ENCODE measurements around the gene IL1RN. TPM values are rescaled to one million over a fixed set of nuclear protein-coding genes. Genes with fewer than 3 reads are reported as not detected.

IL1RN gene
- total RNA-seq, 1 experiment from 2014 or later: not detected

DNA sequence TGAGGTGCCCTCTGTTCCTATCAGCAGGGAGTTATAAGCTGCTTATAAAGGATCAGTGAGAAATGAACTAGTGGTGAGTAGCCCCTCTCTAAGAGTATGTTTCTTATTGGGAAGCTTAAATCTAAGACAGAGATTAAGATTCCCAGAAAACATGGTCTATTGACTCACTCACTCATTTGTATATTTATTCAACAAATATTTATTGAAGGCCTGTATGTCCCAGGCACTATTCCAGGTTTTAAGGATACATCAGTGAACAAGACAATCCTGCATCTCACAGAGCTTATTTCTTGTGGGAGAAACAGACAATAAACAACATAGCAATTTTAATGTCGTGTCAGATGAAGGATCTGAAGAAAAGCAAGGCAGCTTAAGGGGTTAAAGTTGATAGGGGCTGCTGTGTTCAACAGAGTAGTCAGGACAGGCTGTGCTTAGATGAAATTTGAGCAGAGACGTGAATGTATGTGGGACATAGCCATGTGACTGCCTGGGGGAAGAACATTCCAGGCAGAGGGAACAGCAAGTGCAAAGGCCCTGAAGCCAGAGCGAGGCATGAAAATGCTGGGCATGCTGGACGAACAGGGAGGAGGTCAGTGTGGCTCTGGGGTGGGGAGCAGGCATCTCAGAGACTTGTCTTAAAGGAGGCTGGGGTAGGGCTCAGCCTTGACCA lies 31.6 kb downstream of the IL1RN start:
- no peaks in the 10 kb centered on the region for H3K27me3 Mint-ChIP-seq (ENCODE audit: insufficient read depth, unreplicated experiment)

DNA sequence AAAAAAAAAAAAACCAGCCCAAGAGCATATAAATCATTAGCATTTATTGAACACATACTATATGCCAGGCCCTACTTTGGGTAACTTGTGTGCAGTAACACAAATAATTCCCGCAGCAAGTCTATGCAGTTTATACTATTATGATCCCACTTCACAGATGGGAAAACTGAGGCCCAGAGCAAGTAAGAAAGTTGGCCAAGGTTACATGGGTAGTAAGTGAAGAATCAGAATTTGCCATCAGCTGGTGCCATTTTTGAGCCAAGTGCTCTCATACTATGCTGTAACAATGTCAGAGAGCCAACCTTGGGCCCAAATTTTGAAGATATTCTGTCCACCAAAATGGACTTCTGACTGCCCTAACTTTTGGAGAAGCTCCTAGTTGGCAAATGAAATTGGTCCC lies 32.9 kb downstream of the IL1RN start:
- BruUV-seq (replicated peaks): no TSS peak
- POLR2A ChIA-PET: no interaction called here

More for the DNA sequence above, 31.6 kb downstream of the IL1RN start:
- CTCF ChIA-PET: interaction anchor here (4.1 to 4.7 kb wide), 2 partner anchors 20 to 40 kb away, joined by 27 to 50 read pairs; no protein-coding TSS in a partner anchor
- no peaks in the 10 kb centered on the region for H3K9me3 Mint-ChIP-seq (ENCODE audit: unreplicated experiment)
- H3K27ac Mint-ChIP-seq (ENCODE audit: unreplicated experiment): no peak overlapping the region
- peaks cover 8% of the 10 kb centered on the region for H3K4me1 Mint-ChIP-seq (ENCODE audit: low read depth, unreplicated experiment)
- no peak overlapping the region for H3K4me3 ChIP-seq (ENCODE audit: low read depth, low read length)
- no peaks in the 10 kb centered on the region for H3K9me3 ChIP-seq
- H3K4me1 ChIP-seq: peaks cover 23% of the 10 kb centered on the region
- peaks cover 5% of the 10 kb centered on the region for H3K36me3 Mint-ChIP-seq (ENCODE audit: insufficient read depth, unreplicated experiment)
- no peaks in the 10 kb centered on the region for H3K36me3 ChIP-seq (ENCODE audit: control insufficient read depth, insufficient read depth, low read length)
- intact Hi-C loops (cut with micrococcal nuclease; ENCODE audit: unreplicated experiment): no loop called here
- no peaks in the 10 kb centered on the region for H3K27me3 ChIP-seq (replicated peaks; ENCODE audit: control insufficient read depth, insufficient read depth, low read length)
- TF ChIP-seq, protein P1, sequence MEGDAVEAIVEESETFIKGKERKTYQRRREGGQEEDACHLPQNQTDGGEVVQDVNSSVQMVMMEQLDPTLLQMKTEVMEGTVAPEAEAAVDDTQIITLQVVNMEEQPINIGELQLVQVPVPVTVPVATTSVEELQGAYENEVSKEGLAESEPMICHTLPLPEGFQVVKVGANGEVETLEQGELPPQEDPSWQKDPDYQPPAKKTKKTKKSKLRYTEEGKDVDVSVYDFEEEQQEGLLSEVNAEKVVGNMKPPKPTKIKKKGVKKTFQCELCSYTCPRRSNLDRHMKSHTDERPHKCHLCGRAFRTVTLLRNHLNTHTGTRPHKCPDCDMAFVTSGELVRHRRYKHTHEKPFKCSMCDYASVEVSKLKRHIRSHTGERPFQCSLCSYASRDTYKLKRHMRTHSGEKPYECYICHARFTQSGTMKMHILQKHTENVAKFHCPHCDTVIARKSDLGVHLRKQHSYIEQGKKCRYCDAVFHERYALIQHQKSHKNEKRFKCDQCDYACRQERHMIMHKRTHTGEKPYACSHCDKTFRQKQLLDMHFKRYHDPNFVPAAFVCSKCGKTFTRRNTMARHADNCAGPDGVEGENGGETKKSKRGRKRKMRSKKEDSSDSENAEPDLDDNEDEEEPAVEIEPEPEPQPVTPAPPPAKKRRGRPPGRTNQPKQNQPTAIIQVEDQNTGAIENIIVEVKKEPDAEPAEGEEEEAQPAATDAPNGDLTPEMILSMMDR (IDR thresholded peaks at IDR 0.05; ENCODE audit: insufficient read depth in 1 of 2, low read depth in 1 of 2, low read length in 1 of 2, severe bottlenecking in 1 of 2, unreplicated experiment in 1 of 2): no peak
- peak in 1 of 2 experiments; percentile 32 for DNase-seq
- H3K4me3 Mint-ChIP-seq (ENCODE audit: unreplicated experiment): no peak overlapping the region
- BruUV-seq (replicated peaks): no TSS peak
- POLR2A ChIA-PET: interaction anchor here (0.6 kb wide), 1 partner anchor 21 kb away, joined by 3 read pairs; no protein-coding TSS in a partner anchor

DNA sequence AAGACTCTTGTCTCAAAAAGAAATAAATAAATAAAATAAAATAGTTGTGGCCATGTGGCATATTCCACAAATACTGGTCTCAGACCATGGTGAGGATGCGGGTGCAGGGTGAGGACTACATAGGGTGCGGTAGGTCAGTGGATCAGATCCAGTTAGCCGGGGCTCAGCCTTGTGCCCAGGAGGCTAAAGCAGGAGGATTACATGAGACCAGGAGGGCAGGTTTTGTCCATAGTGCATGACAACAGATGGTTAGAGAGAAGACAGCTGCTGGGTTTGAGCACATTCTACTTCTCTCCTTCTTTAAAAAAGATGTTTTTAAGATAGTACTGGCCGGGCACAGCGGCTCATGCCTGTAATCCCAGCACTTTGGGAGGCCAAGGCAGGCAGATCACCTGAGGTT lies 33.6 kb downstream of the IL1RN start:
- H3K27ac Mint-ChIP-seq (ENCODE audit: unreplicated experiment): no peak overlapping the region
- TF ChIP-seq, protein P1 (IDR thresholded peaks at IDR 0.05; ENCODE audit: insufficient read depth in 1 of 2, low read depth in 1 of 2, low read length in 1 of 2, severe bottlenecking in 1 of 2, unreplicated experiment in 1 of 2): no peak
- Histone ChIP-seq H3K36me3 (ENCODE audit: control insufficient read depth, insufficient read depth, low read length) (no peaks in the 10 kb centered on the region), H3K27me3 (replicated peaks; ENCODE audit: control insufficient read depth, insufficient read depth, low read length) (no peaks in the 10 kb centered on the region), H3K4me1 (peaks cover 27% of the 10 kb centered on the region), H3K4me3 (ENCODE audit: low read depth, low read length) (no peak overlapping the region), H3K9me3 (no peaks in the 10 kb centered on the region)
- BruUV-seq (replicated peaks): no TSS peak
- H3K4me1 Mint-ChIP-seq (ENCODE audit: low read depth, unreplicated experiment): peaks cover 18% of the 10 kb centered on the region
- peaks cover 5% of the 10 kb centered on the region for H3K36me3 Mint-ChIP-seq (ENCODE audit: insufficient read depth, unreplicated experiment)
- H3K27me3 Mint-ChIP-seq (ENCODE audit: insufficient read depth, unreplicated experiment): no peaks in the 10 kb centered on the region
- no peak for DNase-seq
- intact Hi-C loops (cut with micrococcal nuclease; ENCODE audit: unreplicated experiment): no loop called here
- no peak overlapping the region for H3K4me3 Mint-ChIP-seq (ENCODE audit: unreplicated experiment)
- POLR2A ChIA-PET: no interaction called here
- no peaks in the 10 kb centered on the region for H3K9me3 Mint-ChIP-seq (ENCODE audit: unreplicated experiment)
- CTCF ChIA-PET: no interaction called here

More for the DNA sequence above, 32.9 kb downstream of the IL1RN start:
- Mint-ChIP-seq H3K4me3 (ENCODE audit: unreplicated experiment) (no peak overlapping the region), H3K27ac (ENCODE audit: unreplicated experiment) (no peak overlapping the region), H3K4me1 (ENCODE audit: low read depth, unreplicated experiment) (peaks cover 18% of the 10 kb centered on the region), H3K9me3 (ENCODE audit: unreplicated experiment) (no peaks in the 10 kb centered on the region), H3K36me3 (ENCODE audit: insufficient read depth, unreplicated experiment) (peaks cover 5% of the 10 kb centered on the region), H3K27me3 (ENCODE audit: insufficient read depth, unreplicated experiment) (no peaks in the 10 kb centered on the region)
- intact Hi-C loops (cut with micrococcal nuclease; ENCODE audit: unreplicated experiment): no loop called here
- H3K9me3 ChIP-seq: no peaks in the 10 kb centered on the region
- TF ChIP-seq, protein P1 (IDR thresholded peaks at IDR 0.05; ENCODE audit: insufficient read depth in 1 of 2, low read depth in 1 of 2, low read length in 1 of 2, severe bottlenecking in 1 of 2, unreplicated experiment in 1 of 2): no peak
- CTCF ChIA-PET: no interaction called here
- no peak overlapping the region for H3K4me3 ChIP-seq (ENCODE audit: low read depth, low read length)
- no peaks in the 10 kb centered on the region for H3K27me3 ChIP-seq (replicated peaks; ENCODE audit: control insufficient read depth, insufficient read depth, low read length)
- no peak for DNase-seq
- no peaks in the 10 kb centered on the region for H3K36me3 ChIP-seq (ENCODE audit: control insufficient read depth, insufficient read depth, low read length)
- peaks cover 29% of the 10 kb centered on the region for H3K4me1 ChIP-seq

Data from Caco-2 (cell line).